COLO829 (cell line): Measurements from ENCODE around the gene ARHGEF3.
A peak's percentile ranks its signal among the peaks of the same experiment; 100 is the strongest.

ENCODE experiments used
- DNase-seq: peaks from one replicate; pipeline ENCODE4 v3.0.0; 2012; ENCODE audit warnings: low spot score

The ARHGEF3 gene

GRCh38 chr3:56822501-56822900 is 20.8 kb upstream of the ARHGEF3 start:
- no peak for DNase-seq

GRCh38 chr3:56819016-56819809 is 17.5 kb upstream of the ARHGEF3 start:
- no peak for DNase-seq

GRCh38 chr3:56818156-56818985 is 16.6 kb upstream of the ARHGEF3 start:
- no peak for DNase-seq

DNA sequence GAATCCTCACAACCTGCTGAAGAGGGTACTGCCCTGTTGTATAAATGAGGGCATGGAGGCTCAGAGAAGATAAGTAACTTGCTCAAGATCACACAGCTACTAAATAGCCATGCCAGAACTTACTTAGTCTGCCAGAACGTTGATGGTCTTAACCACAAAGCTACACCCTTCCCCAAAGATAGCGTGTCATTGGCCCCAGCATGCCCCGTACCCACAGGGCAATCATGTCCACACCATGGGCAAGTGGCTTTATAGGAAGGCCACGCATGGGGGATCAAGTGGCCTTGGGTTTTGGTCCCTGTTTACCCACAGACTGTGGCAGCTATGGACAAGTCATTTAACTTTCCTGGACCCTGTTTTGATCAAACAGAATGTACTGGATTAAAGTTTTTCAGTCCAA is 15.9 kb upstream of the ARHGEF3 start:
- DNase-seq: no peak

GRCh38 chr3:56816061-56816460 is 14.3 kb upstream of the ARHGEF3 start:
- no peak for DNase-seq

DNA sequence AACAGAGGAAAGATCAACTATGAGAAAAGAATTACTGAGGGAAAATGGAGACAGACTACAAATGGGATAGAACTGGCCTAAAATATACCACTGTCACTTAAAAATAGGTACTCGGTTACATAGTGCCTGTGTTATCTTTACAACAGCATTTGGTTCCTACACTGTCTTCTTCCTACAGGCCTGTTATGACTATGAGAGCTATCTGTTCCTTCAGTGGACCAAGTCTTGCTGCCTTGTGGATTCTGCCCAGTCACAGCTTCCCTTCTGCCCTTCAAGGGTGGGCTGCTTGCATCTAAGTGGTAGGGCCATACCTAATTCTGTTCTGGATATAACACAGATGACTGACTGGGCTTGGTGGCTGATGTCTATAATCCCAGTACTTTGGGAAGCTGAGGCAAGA is 13.8 kb upstream of the ARHGEF3 start:
- DNase-seq: no peak

GRCh38 chr3:56813653-56813960 is 11.9 kb upstream of the ARHGEF3 start:
- peak; percentile 15 for DNase-seq

DNA sequence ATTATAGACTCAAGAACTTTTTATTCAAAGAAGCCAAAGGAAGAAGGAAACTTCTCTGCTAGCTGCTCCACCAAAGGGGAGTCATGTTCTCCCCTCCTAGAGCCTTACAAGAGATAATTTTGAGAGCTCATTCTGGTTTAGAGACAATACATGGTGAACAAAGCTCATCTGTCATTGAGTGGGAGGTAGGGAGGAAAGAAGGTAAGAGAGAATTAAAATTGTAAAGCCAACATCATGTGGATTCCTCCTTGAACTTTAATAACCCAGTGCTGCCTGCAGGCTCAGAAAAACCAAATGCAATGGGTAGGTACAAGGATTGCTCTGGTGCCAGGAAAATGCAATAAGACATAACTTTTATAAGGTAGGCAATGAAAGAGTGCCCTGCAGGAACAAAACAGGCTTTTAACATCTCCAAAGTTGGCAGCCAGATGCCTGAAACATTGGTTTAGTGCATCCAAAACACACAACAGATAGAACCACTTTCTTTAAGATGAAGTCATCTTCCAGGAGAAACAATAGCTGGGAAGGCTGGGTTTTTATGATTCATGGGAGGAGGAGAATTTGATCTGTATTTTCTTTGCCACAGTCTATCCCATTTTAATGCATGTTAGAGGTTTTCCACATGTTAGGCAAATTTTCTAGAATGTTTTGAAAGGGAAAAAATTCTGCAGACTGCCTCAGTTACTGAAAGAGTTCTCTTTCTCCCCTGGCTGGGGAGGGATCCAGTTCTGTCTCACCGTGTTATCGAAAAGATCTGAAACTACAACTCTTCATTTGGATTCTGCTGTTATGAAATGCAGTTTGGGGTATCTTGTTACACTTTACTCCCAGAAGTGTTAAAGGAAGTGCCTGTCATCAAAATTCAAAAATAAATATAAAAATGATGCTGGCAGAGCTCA is 11.3 kb upstream of the ARHGEF3 start:
- peak; percentile 37 for DNase-seq

GRCh38 chr3:56811546-56812202 is 9.9 kb upstream of the ARHGEF3 start:
- no peak for DNase-seq

- DNase-seq: no peak
Observed at GRCh38 chr3:56810577-56811545, 9.1 kb upstream of the ARHGEF3 start.

DNA sequence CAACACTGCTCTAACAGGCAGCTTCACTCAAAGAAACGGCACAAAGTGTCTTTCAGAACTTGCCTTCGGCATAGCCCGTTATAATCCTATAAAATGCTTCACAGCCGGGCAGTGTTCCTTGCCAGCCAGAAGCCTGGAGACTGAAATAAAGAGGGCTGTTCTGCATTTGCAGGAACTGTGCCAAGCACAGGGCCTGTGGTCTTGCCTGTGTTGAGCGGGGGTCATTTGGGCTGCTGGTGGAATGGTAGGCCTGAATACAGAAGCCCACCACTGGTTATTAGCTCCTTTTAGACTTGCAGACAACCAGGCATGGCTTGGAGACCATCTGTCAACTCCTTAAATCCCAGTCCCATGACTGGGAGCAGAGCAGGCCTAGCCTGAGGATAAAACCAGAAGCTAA is 4.7 kb upstream of the ARHGEF3 start:
- no peak for DNase-seq

DNA sequence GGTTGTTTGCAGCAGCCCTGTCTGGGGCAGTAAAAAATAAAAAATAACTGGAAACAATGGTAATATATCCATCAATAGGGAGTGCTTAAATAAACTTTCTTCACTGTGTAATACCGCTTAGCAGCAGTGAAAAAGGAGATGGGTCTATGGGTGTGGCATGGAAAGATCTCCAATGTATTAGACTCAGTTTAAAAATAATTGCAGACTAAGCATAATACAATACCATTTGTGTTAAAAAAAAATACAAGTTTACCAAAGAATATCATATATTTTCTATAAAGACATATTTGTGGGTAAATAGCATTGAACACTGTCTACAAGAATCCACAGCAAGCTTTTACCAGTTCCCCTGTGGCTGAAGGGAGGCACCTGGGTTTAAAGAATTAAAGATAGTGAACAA is 1.0 kb upstream of the ARHGEF3 start:
- no peak for DNase-seq

DNA sequence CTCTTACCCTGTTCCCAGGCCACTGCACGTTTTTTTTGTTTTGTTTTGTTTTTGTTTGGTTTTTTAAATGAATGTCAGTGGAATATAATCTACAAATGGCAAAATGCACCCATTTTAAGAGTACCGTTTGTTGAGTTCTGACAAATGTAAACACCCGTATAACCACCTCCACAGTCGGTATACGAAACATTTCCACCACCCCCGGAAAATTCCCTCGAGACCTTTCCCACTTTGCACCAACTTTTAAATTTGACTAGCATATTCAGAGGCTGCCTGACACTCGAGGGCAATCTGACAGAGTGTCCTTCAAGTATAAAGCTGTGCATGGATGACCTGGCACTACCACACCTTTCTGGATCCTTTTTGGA is 613 bp upstream of the ARHGEF3 start:
- no peak for DNase-seq

- no peak for DNase-seq
Observed at GRCh38 chr3:56800832-56801661, 702 bp downstream of the ARHGEF3 start.

GRCh38 chr3:56800130-56800831 is 1.5 kb downstream of the ARHGEF3 start:
- no peak for DNase-seq

DNA sequence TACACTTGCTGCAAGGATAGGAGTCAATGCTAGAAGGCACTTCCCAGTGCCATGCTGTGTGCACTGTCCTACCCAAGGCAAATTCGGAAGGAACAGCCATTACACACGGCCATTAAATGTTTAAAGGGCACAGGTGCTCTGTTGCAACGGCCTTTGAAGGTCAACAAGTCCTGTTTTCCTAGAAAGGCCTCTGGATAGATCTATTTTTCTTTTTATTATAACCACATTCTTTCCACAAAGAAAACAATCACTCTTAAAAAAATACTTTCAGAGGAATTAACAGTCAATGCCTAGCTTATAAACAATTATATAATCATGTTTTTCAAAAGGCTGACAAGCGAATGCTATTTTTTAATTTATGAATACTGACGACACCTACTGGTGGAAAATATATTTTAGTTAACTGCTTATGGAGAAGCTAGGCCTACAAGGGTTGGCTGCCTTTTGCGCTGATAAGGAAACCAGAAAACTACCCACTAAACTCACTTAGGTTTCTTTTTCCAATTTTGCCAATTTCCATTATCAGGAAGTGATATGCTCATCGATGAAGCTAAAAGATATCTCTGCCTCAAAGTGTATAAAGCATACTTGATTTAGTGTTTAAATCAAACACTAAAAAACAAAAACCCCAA is 2.4 kb downstream of the ARHGEF3 start:
- no peak for DNase-seq

DNA sequence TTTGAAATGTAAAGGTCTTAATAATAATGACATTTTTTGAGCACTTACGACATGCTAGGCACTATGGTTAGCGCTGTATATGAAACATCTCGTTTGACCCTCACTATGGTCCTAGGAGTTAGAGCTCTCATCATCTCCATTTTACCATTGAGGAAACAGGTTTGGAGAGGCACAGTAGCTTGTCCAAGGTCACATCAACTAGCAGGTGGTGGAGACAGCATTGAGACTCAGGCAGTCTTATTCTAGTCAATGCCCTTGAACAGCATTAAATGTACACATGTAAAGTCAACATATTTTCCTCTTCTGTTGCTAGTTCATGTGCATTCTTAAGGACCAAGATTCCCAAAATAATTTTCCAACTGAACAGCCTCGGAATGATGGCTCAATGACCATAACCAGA is 4.8 kb downstream of the ARHGEF3 start:
- DNase-seq: no peak

DNA sequence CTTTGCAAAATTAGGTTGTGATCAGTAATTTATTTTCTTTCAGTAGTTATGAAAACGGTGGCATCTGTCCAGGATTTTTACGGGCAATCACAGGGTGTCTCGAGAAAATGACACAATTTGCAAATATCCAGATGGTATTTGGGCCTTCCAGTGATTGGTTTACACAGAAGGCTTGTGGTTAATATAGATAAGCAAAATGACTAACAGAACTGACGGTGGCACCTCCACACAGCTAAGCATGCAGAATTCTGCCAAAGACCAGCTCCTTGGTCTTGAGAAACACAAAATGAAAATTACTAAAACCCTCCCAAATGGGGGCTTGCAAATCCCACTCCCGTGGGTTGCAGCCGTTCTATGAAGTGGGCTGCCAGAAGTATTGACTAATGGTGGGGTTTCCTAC is 5.5 kb downstream of the ARHGEF3 start:
- no peak for DNase-seq

DNA sequence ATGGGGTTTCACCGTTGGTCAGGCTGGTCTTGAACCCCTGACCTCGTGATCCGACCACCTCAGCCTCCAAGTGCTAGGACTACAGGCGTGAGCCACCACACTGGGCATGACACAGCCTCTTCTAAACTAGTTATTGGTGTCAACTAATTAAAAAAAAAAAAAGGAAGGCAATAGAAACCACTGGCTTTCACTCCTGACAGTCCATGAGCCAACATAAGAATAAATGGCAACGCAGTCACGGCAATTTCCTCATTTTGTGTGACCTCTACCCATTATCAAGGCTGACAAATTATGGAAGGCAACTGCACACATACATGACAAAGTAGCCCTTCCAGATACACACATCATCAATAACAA is 5.9 kb downstream of the ARHGEF3 start:
- DNase-seq: no peak
